VCaP (cell line): ENCODE results near the gene AKAP6.

Source experiments
- H3K27ac ChIP-seq: fragments of 450-650 bp; 2 replicates; pipeline ENCODE4 v1.5.1; 2017
- CTCF ChIP-seq: fragments of 450-650 bp; conservative IDR thresholded peaks from 2 replicates; pipeline ENCODE4 v1.5.1; 2017; ENCODE audit warnings: mild to moderate bottlenecking, moderate library complexity

AKAP6 gene

GRCh38 chr14:32645551-32645950 is 316.5 kb downstream of the AKAP6 start:
- TF ChIP-seq CTCF: no peak
- H3K27ac ChIP-seq: no peak overlapping the region

- TF ChIP-seq CTCF: no peak
- peak overlapping the region; percentile 49 for H3K27ac ChIP-seq
Measured at GRCh38 chr14:32648434-32648833, 319.3 kb downstream of the AKAP6 start.

- no peak overlapping the region for H3K27ac ChIP-seq
- TF ChIP-seq CTCF: no peak
Measured at GRCh38 chr14:32650030-32650429, 320.9 kb downstream of the AKAP6 start.

- no peak for TF ChIP-seq CTCF
Measured at GRCh38 chr14:32650665-32651064, 321.6 kb downstream of the AKAP6 start.

GRCh38 chr14:32654106-32654505 is 325.0 kb downstream of the AKAP6 start:
- TF ChIP-seq CTCF: no peak
- H3K27ac ChIP-seq: no peak overlapping the region

More at GRCh38 chr14:32650665-32651064, 321.6 kb downstream of the AKAP6 start:
- H3K27ac ChIP-seq: no peak overlapping the region

- TF ChIP-seq CTCF: no peak
- no peak overlapping the region for H3K27ac ChIP-seq
Measured at GRCh38 chr14:32656601-32657000, 327.5 kb downstream of the AKAP6 start.

GRCh38 chr14:32657081-32657480 is 328.0 kb downstream of the AKAP6 start:
- no peak overlapping the region for H3K27ac ChIP-seq
- TF ChIP-seq CTCF: no peak

- H3K27ac ChIP-seq: no peak overlapping the region
- no peak for TF ChIP-seq CTCF
Measured at GRCh38 chr14:32661216-32661615, 332.1 kb downstream of the AKAP6 start.
